Esophagus muscularis mucosa (tissue), 3 donors: ENCODE measurements around the gene SIPA1L3.

Source experiments
- EP300 ChIP-seq: sonication (generic); formaldehyde crosslinking; IDR thresholded peaks from one replicate; pipeline ENCODE4 v1.6.1; 2017; ENCODE audit warnings: antibody characterized with exemption
- POLR2AphosphoS5 ChIP-seq, 2 donors: sonication (generic); formaldehyde crosslinking; IDR thresholded peaks; one replicate each; pipeline ENCODE4 v1.6.1; 2017; ENCODE audit warnings: antibody characterized with exemption in 2 of 2

DNA sequence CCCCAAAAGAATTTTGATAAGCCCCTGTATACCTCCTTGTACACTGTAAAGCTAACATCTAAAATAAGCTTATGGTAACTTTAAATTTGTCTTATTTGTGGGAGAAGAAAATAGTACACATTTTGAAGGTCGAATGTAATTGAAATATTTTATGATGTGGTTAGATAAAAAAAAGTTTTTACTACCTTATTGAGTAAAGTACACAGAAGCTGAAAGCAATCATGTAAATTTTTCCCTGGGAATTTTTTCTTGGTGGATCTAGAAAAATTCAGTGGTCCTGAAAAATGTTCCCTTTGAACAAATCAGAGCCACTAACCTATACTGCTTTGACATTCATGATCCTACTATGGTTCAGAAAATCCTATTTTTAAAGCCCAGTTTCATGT, 46.9 kb downstream of the SIPA1L3 start:
- TF ChIP-seq EP300 = no peak
- no peak for TF ChIP-seq POLR2AphosphoS5 (IDR thresholded peaks at IDR 0.05)
